ENCODE results near the gene LRIG1.

Gene LRIG1

GRCh38 chr3:66354001-66354400 is 146.8 kb downstream of the LRIG1 start:
- DNase-seq (ENCODE audit: low read depth, low spot score) = no peak

DNA sequence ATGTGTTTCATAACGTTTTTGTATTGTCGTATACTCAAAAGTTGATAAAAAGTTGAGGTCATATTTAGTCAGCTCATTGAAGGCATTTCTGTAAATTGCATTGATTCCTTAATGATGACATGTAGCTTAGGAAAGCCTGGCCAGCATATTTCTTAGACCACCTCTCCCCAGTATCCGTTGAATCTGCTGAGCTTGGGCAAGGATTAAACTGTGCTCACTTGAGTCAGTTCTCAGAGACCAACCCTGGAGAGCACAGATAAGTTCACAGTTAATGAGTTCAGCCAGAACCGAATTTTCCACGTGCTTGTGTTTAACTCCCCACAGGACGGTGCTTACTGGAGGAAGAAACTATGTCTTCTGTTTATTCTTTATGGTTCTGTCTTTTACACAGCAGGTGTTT is 147.3 kb downstream of the LRIG1 start:
- DNase-seq (ENCODE audit: low read depth, low spot score) = peak; percentile 80

- DNase-seq (ENCODE audit: low read depth, low spot score) = no peak
These were observed 147.8 kb downstream of the LRIG1 start for GRCh38 chr3:66353039-66353438.

DNA sequence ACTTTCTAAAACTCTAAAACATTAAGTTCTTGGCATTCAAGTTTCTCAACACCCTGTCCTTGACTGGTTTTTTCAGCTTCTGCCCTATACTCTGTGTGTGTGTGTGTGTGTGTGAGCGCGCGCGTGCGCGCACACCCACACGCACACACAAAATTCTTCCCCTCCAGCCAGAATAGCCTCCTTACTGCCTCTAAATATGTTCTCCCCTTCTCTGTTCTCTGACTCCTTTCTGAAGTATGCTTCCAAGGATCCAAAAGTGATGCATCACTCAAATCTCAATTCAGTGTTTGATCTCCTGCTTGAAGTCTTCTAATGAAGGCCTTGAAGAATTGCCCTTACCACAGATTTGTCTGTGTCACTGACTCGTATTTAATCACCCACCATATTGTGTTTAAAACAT is 150.2 kb downstream of the LRIG1 start:
- peak; percentile 19 for DNase-seq (ENCODE audit: low read depth, low spot score)

GRCh38 chr3:66348704-66349103 is 152.1 kb downstream of the LRIG1 start:
- peak; percentile 19 for DNase-seq (ENCODE audit: low read depth, low spot score)

DNA sequence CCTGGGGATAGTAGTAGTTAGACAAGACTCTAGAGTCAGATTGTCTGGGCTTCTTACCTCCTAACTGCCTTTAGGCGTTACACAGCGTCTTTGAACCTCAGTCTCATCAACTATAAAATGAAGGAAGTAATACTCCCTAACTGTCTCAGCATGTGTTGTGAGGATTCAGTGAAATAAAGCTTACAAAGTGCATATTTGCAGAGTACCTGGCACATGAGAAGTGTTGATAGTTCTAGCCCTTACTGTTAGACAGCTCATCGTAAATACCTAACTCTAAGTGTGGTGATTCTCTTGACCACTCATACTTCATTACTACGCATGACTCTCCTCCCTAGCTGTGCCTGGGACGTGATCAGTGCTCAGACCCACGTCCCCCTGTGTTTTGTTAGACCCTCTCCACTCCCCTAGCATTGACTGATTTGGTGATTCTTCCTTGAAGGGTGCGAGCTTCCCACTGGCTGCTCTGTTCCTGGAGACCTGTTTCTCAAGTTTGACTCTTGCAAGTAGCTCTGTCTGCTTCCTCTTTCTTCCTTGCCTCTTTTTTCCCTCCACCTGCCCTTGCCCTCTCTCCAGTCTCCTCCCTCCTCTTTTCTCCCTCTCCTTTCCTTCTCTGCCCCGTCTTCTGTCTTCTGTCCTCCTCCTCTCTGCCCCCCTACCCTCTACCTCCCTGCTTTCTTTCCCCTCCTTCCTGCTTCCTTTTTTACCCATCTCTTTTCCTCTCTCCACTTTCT is 155.8 kb downstream of the LRIG1 start:
- DNase-seq (ENCODE audit: low read depth, low spot score) = no peak

DNA sequence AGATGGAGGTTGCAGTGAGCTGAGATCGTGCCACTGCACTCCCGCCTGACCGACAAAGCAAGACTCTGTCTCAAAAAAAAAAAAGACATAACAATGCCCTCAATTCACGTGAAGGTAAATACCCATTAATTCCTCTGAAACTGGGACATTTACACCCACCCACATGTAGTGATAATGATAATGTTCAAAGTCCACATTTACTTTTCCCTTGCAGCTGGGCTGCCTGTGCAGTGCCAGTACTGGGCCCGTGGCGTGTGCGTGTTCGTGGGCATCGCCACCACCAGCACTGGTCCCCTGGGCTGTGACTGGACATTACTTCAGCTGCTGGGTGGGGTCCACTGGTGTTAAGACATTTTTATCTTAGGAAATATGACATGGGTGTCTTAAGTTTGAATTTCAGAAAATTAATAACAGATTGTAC is 156.4 kb downstream of the LRIG1 start:
- no peak for DNase-seq (ENCODE audit: low read depth, low spot score)

DNA sequence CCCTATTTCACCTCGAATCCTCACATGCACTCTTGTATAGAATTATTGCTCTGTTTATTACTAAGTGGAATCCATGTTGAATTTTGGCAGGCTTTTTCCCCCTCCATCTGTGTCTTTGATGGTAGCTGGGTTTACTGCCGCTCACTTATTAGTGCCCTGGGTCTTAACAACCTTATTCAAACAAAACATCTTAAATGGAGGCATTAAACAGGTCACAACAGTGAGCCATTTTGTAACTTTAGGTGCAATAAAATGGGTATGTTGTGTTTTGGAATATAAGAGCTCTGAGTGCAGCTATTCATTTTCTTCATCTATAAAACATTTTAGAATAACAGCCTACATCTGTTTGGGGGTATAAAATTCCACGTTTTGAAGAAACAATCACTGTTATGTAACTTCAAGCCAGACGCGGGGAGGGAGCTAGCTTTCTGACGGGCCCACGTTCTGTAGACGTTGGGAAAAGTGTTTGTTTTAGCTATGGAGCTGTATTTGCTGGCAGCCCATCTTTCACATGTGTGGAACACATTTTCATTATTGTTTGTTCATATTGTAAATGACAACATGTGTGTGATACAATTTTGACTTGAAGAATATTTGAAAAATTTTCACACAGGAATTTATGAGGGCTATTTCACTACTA is 158.0 kb downstream of the LRIG1 start:
- no peak for DNase-seq (ENCODE audit: low read depth, low spot score)

GRCh38 chr3:66338927-66339326 is 161.9 kb downstream of the LRIG1 start:
- DNase-seq (ENCODE audit: low read depth, low spot score) = no peak

DNA sequence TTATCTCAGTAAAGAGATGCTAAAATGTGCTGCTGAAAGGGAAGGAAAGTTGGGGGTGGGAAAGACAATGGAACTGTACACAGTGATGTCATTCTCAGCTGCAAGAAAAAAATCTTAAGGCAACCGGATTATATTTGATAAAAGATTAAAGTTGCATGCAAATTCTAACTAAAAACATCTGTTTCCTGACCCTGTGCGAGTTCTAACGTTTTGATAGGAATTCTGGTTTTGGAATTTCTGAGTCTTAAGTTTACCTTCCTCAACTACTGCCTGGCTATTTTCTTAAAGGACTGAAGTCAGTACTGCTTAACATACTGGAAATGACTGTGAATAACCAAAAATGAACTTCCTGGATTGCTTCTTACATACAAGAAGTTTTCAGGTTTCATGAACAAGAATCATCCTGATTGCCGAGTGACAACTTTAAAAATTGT is 164.5 kb downstream of the LRIG1 start:
- peak; percentile 19 for DNase-seq (ENCODE audit: low read depth, low spot score)

DNA sequence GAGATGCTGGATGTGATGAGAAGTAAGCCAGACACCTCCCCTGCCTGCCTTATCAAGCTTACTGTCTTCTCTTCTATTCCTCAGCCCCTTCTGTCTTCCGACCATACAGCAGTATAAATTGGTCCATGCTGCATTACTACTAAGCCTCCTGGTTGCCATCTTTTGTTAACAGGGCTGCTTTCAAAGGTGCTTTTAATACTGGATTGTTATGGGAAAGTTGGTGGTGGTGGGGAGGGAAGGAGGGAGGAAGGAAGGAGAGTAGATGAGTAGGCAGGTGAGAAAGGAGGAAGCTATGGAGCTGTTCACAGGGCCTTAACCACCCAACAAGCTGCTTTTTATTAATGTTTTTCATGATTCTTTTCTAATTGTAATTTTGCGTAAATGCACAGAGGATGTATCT is 165.2 kb downstream of the LRIG1 start:
- no peak for DNase-seq (ENCODE audit: low read depth, low spot score)
